Activated T-cell treated with anti-CD3 and anti-CD28 coated beads, Interleukin-2, amount 50 U/mL, for 72 hours (primary cell): ENCODE measurements around the gene KMT5B. TPM values are rescaled to one million over a fixed set of nuclear protein-coding genes. Genes with fewer than 3 reads are reported as not detected.

ENCODE experiments used
- ATAC-seq, 2 donors: fragments of 150-1000 bp; cut with Tn5 transposase; replicated peaks in 1 of 2; 2 replicates each; pipeline ENCODE4 v1.10.0; 2021; ENCODE audit warnings: moderate library complexity in 2 of 2, mild to moderate bottlenecking in 1 of 2
- DNase-seq, 2 donors: peaks; one replicate each; pipeline ENCODE4 v3.0.0; 2021 to 2022; ENCODE audit warnings: mixed read lengths in 1 of 2
- H3K27ac Mint-ChIP-seq: one replicate; pipeline ENCODE4 v1.8.0; 2022; ENCODE audit warnings: mild to moderate bottlenecking, moderate library complexity, mixed read lengths
- H3K27me3 Mint-ChIP-seq: one replicate; pipeline ENCODE4 v1.8.0; 2022; ENCODE audit warnings: low read depth, mixed read lengths
- H3K36me3 Mint-ChIP-seq, 2 donors: one replicate each; pipeline ENCODE4 v1.8.0; 2022; ENCODE audit warnings: mixed read lengths in 2 of 2, mild to moderate bottlenecking in 1 of 2; ENCODE audit not compliant: insufficient read depth in 2 of 2
- H3K4me1 Mint-ChIP-seq: one replicate; pipeline ENCODE4 v1.8.0; 2022; ENCODE audit warnings: low read depth, mixed read lengths
- H3K4me3 Mint-ChIP-seq, 2 donors: one replicate each; pipeline ENCODE4 v1.8.0; 2022; ENCODE audit warnings: mild to moderate bottlenecking in 2 of 2, mixed read lengths in 2 of 2, moderate library complexity in 2 of 2
- H3K9me3 Mint-ChIP-seq, 2 donors: one replicate each; pipeline ENCODE4 v1.8.0; 2022; ENCODE audit warnings: mixed read lengths in 2 of 2
- total RNA-seq, 2 donors: library from RNA; stranded (reverse); gene quantifications; one replicate each; pipeline ENCODE4 v1.2.3, GENCODE V29; 2022

Gene KMT5B
- total RNA-seq, 2 donors from 2014 or later, result 26.9 to 34.1 TPM

DNA sequence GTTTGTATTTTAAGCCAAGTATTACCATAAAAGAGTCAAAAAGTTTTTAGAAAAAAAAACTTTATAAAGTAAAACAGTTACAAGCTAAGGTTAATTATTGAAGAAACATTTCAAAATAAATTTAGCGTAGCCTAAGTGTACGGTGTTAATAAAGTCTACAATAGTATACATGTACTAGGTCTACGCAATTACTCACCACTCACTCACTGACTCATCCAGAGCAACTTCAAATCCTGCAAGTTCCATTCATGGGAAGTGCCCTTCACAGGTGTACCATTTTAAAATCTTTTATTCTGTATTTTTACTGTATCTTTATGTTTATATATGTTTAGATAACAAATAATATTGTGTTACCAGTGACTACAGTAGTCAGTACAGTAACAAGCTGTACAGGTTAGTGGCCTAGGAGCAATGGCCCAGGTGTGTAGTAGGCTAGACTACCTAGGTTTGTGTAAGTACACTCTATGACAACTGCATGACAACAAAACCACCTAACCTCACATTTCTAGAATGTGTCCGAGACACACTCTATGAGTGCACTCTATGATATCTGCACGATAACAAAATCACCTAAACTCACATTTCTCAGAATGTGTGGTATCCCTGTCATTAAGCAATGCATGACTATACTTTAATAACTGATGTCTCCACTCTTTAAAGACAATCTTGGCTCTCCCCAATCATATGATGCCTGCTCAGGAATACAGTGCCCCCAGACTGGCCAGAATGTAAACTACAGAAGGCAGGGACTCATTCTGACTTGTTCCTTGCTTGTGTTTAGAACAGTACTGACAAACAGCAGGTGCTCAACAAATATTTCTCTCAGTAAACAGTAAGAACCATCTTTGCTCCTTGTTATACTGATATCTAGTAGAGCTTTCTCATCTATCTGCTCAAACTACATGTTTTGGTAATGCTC, 21.2 kb downstream of the KMT5B start:
- Mint-ChIP-seq H3K27me3 (no peaks in the 10 kb centered on the region), H3K4me1 (peaks cover 44% of the 10 kb centered on the region), H3K9me3 (no peaks in the 10 kb centered on the region), H3K4me3 (no peak overlapping the region), H3K36me3 (no peaks in the 10 kb centered on the region), H3K27ac (peak overlapping the region; percentile 64)
- no peak for DNase-seq
- ATAC-seq, result peak; percentile 71 to 78

DNA sequence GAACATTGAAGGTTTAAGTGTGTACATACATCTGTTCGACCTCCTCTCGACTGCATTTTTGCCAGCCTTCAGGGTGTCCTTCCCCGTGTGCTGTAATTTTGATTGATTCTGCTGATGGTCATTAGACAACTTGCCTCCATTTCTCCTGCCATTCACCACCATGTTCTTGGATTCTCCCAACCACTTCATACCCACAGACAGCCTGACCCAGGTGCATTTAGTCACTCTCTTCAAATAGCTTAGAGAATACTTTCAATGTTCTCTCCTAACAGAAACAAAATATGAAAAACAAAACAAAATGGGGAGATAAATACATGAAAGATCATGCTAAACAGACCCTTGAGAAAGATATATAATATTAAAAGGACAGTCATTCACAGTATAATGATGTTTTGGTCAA, 23.2 kb downstream of the KMT5B start:
- H3K4me3 Mint-ChIP-seq, result no peak overlapping the region
- H3K27me3 Mint-ChIP-seq, result no peaks in the 10 kb centered on the region
- H3K36me3 Mint-ChIP-seq, result no peaks in the 10 kb centered on the region
- no peaks in the 10 kb centered on the region for H3K9me3 Mint-ChIP-seq
- ATAC-seq (no peak), DNase-seq (no peak)
- peak overlapping the region; percentile 2 for H3K27ac Mint-ChIP-seq
- peaks cover 28% of the 10 kb centered on the region for H3K4me1 Mint-ChIP-seq

DNA sequence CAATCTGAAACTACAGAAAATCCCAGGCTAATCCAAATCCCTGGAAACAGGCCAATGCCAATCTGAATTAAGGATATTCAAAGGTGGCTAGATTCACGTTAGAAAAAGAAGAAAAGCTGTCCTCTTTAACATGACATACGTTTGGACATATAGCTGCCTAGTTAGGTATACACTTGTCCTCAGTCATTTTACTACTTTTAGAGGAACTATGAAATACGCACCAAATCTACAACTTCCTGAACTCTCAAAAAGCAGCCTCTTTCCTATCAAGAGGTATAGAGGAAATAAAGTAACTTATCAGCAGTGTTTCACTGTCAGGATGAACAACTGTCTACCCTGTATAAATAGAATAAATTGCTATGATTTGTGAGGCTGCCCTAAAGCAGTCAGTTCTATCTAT, 24.0 kb downstream of the KMT5B start:
- H3K4me1 Mint-ChIP-seq, result peaks cover 23% of the 10 kb centered on the region
- DNase-seq (no peak), ATAC-seq (no peak)
- H3K4me3 Mint-ChIP-seq, result no peak overlapping the region
- H3K9me3 Mint-ChIP-seq, result no peaks in the 10 kb centered on the region
- H3K27ac Mint-ChIP-seq, result no peak overlapping the region
- no peaks in the 10 kb centered on the region for H3K36me3 Mint-ChIP-seq
- H3K27me3 Mint-ChIP-seq, result no peaks in the 10 kb centered on the region

DNA sequence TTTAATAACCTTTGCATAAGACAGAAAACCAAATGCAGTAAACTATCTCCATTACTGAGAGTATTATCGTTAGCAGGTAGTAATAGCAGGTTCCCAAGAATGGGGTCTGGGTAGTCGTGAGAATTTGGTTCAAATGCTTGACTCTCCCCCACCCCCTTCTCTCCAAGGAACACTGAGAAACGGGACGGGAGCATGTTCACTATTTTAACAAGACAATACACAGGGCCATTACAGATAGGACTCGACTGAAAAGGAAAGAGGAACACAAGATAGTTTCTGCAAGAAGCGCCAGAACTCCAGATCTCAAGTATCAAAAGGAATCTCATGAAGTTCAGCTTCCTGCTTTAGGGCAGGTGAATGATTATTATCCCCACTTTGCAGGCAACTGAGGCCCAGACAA, 27.0 kb downstream of the KMT5B start:
- no peak overlapping the region for H3K4me3 Mint-ChIP-seq
- H3K36me3 Mint-ChIP-seq, result peaks cover 0 to 2% of the 10 kb centered on the region in 2 donors
- H3K9me3 Mint-ChIP-seq, result no peaks in the 10 kb centered on the region

DNA sequence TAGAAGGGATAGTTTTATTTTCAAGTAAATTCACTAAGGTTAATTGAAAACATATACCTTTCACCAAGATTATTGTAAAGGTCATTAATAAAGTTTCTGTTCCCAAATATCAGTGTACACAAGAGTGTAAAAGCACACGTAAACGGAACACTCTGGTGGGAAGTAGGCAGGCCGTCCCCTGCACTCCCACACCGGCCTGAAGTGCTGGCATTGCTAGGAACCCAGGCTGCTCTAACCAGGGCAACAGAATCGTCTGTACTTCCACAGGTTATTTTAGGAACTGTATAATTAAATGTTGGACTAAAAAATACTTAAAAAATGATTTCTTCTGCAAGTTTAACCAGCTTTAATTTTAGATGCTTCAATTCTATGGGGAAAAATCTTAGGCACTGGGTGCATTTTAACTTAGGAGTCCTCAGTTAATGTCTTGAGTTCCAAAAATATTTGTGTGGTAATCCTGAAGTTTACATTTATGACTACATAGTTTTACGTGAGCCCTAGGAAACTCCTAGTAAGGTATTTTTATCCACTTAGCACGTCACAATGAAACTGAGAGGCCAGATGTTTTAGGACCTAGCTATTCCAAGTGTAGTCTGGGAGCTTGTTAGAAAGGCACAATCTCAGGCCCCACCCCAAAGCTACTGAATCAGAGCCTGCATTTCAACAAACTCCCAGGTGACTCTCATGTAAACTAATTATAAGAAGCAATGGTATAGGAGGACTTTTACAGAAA, 31.2 kb downstream of the KMT5B start:
- Mint-ChIP-seq H3K4me1 (peaks cover 8% of the 10 kb centered on the region), H3K27me3 (no peaks in the 10 kb centered on the region), H3K4me3 (no peak overlapping the region), H3K27ac (no peak overlapping the region), H3K9me3 (no peaks in the 10 kb centered on the region), H3K36me3 (peaks cover 0 to 2% of the 10 kb centered on the region in 2 donors)
- DNase-seq (no peak), ATAC-seq (no peak)

More for the DNA sequence above, 27.0 kb downstream of the KMT5B start:
- H3K4me1 Mint-ChIP-seq, result peaks cover 8% of the 10 kb centered on the region
- H3K27me3 Mint-ChIP-seq, result no peaks in the 10 kb centered on the region
- ATAC-seq (no peak), DNase-seq (no peak)
- no peak overlapping the region for H3K27ac Mint-ChIP-seq

DNA sequence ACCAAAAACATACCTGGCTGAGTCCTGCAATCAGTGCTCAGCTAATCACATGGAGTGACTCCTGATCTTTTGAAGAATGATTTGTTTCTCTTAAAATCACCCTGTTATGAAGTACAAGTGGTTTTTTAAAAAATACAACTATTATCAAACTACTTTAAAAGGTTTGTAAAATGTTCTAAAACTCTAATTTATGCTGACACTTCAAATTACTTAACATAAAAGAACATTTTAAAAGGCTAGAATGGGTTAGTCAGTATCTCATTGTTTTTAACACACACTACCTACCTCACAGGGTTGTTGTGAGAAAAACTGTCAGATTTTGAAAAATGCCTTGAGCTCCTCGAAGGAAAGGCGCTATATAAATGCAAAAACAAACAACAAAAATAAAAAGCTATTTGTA, 33.2 kb downstream of the KMT5B start:
- ATAC-seq, result no peak
- Mint-ChIP-seq H3K4me1 (peaks cover 8% of the 10 kb centered on the region), H3K4me3 (no peak overlapping the region), H3K27ac (no peak overlapping the region), H3K36me3 (peaks cover 0 to 2% of the 10 kb centered on the region in 2 donors), H3K27me3 (no peaks in the 10 kb centered on the region), H3K9me3 (no peaks in the 10 kb centered on the region)
- no peak for DNase-seq

DNA sequence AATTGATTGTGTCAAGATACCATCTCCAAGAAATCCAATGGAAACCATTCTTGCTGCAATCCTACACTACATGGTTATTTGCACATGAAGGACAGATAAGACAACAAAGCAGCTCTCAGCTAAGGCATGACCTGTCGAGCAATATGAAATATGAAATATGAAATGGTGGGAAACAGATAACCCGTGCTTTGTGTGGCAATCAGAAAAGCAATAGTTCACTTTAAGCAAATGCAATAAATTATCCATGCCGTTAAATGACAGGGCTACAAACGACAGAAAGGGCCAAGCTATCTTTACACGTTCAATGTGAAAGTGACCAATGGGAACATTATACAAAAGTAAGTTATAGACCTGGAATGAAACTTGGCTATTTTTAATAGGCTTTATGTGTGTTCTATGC, 35.2 kb downstream of the KMT5B start:
- Mint-ChIP-seq H3K4me3 (no peak overlapping the region), H3K9me3 (no peaks in the 10 kb centered on the region), H3K36me3 (peaks cover 0 to 3% of the 10 kb centered on the region in 2 donors), H3K27ac (no peak overlapping the region), H3K4me1 (peaks cover 2% of the 10 kb centered on the region), H3K27me3 (no peaks in the 10 kb centered on the region)
- DNase-seq, result no peak
- ATAC-seq, result no peak

DNA sequence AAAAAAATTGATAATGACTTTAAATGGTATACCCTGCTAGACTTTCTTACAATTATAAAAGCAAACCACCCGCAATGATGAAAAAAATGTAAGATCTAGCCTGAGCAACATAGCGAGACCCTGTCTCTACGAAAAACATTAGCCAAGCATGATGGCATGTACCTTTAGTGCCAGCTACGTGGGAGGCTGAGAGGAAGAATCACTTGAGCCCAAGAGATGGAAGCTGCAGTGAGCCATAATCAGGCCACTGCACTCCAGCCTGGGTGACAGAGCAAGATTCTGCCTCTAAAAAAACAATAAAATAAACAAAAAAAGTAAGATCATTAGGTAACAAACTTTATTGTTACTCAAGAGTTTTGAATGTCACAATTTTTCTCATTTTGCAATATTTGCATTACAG, 39.2 kb downstream of the KMT5B start:
- Mint-ChIP-seq H3K27me3 (no peaks in the 10 kb centered on the region), H3K4me1 (no peaks in the 10 kb centered on the region), H3K9me3 (no peaks in the 10 kb centered on the region), H3K4me3 (no peak overlapping the region), H3K27ac (no peak overlapping the region), H3K36me3 (peaks cover 0 to 5% of the 10 kb centered on the region in 2 donors)
- ATAC-seq, result no peak
- no peak for DNase-seq

DNA sequence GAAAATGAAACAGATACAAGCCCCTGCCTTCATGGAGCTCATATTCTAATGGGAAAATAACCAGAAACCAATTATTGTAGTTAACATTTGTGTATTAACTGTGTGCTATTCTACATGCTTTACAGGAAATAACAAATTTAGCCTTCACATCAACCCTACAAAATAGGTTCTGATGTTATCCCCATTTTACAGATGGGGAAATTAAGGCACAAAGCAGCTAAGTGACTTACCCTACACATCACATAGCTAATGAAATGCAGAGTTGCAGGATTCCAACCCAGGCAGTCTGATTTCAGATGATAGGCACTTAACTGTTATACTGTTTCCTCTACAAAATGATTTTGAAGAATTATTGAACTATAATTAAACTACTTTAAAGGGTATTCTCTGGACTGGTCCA, 43.7 kb downstream of the KMT5B start:
- H3K27ac Mint-ChIP-seq, result no peak overlapping the region

DNA sequence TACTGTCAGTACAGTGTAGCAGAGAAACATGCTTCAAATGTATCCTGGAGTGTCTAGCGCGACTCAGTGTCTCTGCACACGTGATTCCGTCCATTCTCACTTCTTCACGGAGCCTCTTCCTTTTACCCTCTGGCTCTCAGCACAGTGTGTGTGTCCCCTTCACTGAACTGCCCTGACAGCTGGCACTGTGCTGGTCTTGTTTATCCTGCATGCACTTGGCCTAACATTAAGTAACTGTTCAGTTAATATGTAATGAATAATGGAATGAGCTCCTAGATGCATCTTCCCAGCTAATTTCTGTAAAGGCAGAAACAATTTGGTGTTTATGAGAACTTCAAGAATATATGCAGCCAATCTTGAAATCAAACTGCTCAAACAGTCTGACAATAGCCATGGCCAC, 44.4 kb downstream of the KMT5B start:
- Mint-ChIP-seq H3K27me3 (no peaks in the 10 kb centered on the region), H3K4me3 (no peak overlapping the region), H3K9me3 (no peaks in the 10 kb centered on the region), H3K27ac (no peak overlapping the region), H3K36me3 (peaks cover 0 to 8% of the 10 kb centered on the region in 2 donors), H3K4me1 (no peaks in the 10 kb centered on the region)
- DNase-seq, result no peak
- no peak for ATAC-seq

More for the DNA sequence above, 43.7 kb downstream of the KMT5B start:
- Mint-ChIP-seq H3K4me3 (no peak overlapping the region), H3K4me1 (no peaks in the 10 kb centered on the region), H3K27me3 (no peaks in the 10 kb centered on the region), H3K9me3 (no peaks in the 10 kb centered on the region), H3K36me3 (peaks cover 0 to 11% of the 10 kb centered on the region in 2 donors)
- DNase-seq (no peak), ATAC-seq (no peak)

DNA sequence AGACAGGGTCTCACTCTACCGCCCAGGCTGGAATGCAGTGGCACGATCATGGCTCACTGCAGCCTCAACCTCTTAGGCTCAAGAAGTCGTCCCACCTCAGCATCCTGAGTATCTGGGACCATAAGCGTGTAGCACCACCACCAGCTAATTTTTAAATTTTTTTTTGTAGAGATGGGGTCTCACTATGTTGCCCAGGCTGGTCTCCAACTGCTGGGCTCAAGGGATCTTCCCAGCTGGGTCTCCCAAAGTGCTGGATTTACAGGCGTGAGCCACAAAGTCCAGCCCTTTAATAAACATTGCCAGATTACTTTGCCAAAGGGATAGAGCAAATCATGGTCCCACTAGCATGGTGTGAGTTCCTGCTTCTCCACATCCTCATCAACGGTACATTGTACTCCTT, 45.6 kb downstream of the KMT5B start:
- no peak for DNase-seq
- Mint-ChIP-seq H3K4me3 (no peak overlapping the region), H3K4me1 (no peaks in the 10 kb centered on the region), H3K27me3 (no peaks in the 10 kb centered on the region), H3K36me3 (peaks cover 0 to 8% of the 10 kb centered on the region in 2 donors), H3K9me3 (no peaks in the 10 kb centered on the region), H3K27ac (no peak overlapping the region)
- no peak for ATAC-seq

DNA sequence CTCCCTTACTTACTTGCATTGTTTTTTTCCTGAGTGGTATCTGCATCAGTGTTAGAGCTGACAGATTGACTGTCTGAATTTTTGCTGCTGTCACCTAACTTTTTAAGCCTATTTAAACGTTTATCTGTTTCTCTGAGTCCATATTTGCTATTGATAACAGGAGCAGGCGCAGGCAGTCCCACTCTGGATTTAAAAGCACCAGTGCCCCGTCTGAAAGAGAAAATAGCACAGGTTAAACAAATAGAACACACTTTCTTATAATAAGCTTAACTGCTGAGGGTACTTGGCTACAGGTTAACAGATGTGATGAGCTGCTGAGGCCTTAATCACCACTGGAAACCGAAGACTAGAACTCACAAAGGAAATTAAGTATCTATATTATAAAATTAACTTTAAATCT, 46.1 kb downstream of the KMT5B start:
- no peak for ATAC-seq
- H3K27me3 Mint-ChIP-seq, result no peaks in the 10 kb centered on the region
- H3K36me3 Mint-ChIP-seq, result peaks cover 0 to 8% of the 10 kb centered on the region in 2 donors
- no peak overlapping the region for H3K27ac Mint-ChIP-seq
- no peak overlapping the region for H3K4me3 Mint-ChIP-seq
- H3K9me3 Mint-ChIP-seq, result no peaks in the 10 kb centered on the region
- DNase-seq, result no peak
- no peaks in the 10 kb centered on the region for H3K4me1 Mint-ChIP-seq

DNA sequence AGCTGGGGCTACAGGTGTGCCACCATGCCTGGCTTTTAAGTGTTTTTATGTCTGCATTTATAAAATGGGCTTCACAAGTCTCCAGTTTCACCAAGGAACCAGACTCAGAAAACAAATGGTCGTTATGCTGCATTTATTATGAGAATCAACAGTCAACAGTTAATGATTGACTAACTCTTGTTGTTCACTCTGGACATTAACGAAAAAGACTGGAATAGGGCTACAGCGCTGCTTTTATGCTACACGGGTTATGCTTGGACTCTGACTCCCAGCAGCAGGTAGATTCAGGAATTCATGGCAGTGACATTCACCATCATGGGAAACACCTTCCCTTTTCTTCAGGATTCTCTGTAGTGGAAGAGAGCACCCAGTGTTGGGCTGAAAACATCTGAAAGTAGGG, 47.5 kb downstream of the KMT5B start:
- no peaks in the 10 kb centered on the region for H3K4me1 Mint-ChIP-seq
- peaks cover 0 to 6% of the 10 kb centered on the region in 2 donors for H3K36me3 Mint-ChIP-seq
- H3K27ac Mint-ChIP-seq, result no peak overlapping the region
- ATAC-seq (no peak), DNase-seq (no peak)
- H3K4me3 Mint-ChIP-seq, result no peak overlapping the region
- no peaks in the 10 kb centered on the region for H3K9me3 Mint-ChIP-seq
- no peaks in the 10 kb centered on the region for H3K27me3 Mint-ChIP-seq
